ENCODE data around the gene UNC13D.
"Not testable (repeated sequence)": the region's sequence is repeated elsewhere in the genome, so short reads cannot be mapped to it uniquely, and the experiment has no call there.

UNC13D gene

DNA sequence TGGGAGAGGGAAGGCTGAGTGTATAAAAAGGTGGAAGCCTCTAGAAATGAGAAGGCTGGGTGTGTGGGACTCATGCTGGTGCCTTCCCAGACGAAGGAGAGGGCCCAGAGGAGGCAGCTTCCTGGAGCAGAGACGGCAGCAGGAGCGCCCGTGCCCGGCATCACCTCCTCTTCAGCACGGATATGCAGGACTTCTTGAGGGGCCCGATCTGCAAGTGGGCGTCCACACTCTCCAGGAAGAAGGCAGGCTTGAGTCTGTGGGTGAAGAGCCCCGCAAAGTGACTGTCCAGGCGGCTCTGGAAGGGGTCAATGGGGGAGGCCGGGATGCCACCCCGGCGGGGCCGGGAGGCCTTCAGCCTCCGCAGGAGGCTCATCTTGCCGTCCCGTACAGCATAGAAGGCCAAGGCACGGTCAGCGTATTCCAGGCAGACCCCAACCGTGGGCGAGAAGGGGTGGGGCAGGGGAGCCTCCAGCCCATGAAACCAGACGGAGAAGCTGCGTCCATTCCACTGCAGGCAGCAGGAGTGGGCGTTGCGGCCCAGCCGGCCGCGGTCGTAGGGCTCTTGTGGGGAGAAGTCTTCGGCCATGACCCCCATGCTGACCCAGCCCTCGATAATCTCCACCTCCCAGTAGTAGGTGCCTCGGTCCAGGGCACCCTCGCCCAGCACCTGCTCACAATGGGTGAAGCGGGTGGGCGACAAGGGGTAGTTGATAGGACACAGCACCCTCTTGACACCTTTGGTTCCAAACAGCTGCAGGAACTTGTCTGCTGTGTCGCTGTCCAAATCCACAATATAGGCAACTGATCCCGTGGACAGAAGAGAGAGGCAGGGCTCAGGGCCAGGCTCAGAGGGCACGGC lies 30.3 kb upstream of the UNC13D start:
- no peak for DNase-seq

- no peak for DNase-seq
These were observed 29.6 kb upstream of the UNC13D start for GRCh38 chr17:75873587-75874322.

DNA sequence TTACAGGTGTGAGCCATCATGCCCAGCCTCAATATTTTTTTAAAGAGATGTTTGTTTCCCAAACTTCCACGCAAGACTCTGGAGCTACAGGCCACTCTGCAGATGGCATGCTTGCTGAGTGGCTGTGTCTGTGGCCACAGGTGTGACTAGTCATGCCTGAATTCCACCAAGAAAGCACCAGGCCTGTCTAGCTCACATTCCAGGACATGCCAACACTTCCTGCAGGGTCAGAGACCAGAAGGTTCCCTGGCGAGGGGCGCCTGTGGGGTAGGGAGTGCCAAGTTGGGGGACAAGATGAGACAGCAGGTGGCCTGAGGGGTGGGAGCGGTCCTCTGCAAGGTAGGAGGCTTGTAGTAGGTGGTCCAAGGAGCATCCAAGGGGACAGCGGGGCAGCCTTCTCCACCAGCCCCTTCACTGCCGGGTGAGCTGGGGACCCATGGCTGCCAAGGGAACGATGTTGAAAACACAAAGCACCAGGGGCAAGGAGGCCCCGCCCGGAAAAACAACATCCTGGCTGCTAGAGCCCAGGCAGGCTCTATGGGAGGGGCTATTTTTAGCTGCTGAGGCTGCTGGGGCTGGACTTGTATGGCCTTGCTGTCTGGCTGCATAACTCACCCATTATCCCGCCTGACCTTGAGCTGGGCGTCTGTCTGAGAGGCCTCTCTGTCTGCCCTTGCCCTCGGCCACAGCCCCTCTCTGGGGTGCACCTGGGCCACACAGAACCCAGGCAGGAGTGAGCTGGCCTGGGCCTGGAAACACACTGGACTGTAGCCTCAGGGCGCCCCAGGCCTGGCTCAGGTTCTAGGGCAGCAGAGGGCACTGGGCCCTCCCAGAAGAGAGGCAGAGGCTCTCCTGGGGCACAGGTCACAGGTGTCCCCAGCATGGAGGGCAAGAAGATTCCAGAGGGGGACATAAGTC lies 28.5 kb upstream of the UNC13D start:
- DNase-seq: peak; percentile 40

DNA sequence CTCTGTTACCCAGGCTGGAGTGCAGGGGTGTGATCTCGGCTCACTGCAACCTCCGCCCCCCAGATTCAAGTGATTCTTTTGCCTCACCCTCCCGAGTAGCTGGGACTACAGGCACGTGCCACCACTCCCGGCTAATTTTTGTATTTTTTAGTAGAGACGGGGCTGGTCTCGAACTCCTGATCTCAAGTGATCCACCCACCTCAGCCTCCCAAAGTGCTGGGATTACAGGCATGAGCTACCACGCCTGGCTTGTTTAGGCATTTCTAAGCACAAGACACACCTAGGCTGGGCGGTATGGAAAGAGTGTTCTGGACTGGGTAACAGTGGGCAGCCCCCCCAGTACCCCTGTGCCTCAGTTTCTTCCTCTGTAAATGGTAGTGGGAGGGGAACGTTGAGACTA lies 26.0 kb upstream of the UNC13D start:
- DNase-seq: not testable (repeated sequence)

GRCh38 chr17:75869282-75870141 lies 25.3 kb upstream of the UNC13D start:
- no peak for DNase-seq

GRCh38 chr17:75868730-75869281 lies 24.6 kb upstream of the UNC13D start:
- DNase-seq: not testable (repeated sequence)

GRCh38 chr17:75865404-75866188 lies 21.4 kb upstream of the UNC13D start:
- DNase-seq: not testable (repeated sequence)

DNA sequence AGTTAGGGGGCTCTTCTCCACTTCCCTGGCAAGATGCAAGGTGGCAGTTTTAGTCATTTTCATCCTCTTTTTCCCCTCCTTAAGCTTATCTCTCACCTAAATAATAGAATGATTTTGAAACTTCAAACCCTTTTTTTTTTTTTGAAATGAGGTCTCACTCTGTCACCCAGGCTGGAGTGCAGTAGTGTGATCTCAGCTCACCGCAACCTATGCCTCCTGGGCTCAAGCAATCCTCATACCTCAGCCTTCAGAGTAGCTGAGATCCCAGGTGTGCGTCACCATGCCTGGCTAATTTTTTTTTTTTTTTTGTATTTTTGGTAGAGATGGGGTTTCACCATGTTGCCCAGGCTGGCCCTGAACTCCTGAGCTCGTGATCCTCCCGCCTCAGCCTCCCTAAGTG lies 20.7 kb upstream of the UNC13D start:
- not testable (repeated sequence) for DNase-seq

- no peak for DNase-seq
These were observed 20.3 kb upstream of the UNC13D start for GRCh38 chr17:75864448-75864871.

DNA sequence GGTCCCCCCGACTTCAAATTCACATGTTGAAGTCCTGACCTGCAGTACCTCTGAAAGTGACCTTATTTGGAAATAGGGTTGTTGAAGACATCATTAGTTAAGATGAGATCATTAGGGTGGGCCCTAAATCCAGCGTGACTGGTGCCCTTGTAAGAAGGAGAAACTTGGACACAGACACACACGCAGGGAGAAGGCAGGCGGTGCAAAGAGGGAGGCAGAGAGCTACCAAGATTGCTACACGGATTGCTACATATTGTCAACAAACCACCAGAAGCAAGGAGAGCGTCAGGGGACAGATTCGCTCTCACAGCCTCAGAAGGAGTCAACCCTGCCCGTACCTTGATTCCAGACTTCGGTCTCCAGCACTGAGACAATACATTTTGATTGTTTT lies 17.7 kb upstream of the UNC13D start:
- no peak for DNase-seq

- DNase-seq: not testable (repeated sequence)
These were observed 15.2 kb upstream of the UNC13D start for GRCh38 chr17:75859358-75859757.

DNA sequence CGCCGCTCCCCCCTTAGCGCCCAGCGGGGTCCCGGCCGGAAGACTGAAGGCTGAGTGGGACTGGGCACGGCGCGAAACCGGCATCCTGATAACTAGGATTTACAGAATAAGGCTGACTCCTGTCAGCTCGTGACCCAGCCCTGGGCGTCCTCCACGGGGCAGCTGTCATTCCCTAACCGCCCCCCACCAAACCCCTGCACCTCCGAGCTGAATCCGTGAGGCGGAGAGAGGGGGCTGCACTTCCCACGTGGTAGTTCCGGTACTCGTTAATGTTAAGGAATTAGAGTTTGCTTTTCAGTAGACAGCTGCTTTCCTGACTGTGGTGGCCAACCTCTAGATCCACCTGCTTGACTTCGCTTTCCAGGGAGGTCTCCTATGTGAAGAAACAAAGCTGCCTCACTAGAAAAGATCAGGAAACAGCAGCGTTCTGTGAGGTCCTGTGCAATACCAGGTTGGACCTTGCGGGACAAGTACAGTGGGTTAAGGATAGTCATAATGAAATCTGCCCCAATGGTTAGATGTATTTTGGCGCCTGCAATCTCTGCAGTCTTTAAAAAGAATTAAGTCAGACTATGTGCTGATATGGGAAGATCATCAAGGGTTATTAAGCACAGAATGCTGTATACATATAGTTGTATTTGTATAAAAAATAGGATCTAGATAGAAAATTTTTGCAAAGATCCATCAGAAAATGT lies 12.0 kb upstream of the UNC13D start:
- no peak for DNase-seq

- peak; percentile 94 for DNase-seq
These were observed 11.3 kb upstream of the UNC13D start, which contains the start of gene WBP2 for GRCh38 chr17:75855310-75856061. WBP2 (minus strand) TSS chr17:75855335; CDS start chr17:75855297, 38 bp downstream.

GRCh38 chr17:75854881-75855309 lies 10.7 kb upstream of the UNC13D start:
- no peak for DNase-seq

GRCh38 chr17:75854101-75854748 lies 10.0 kb upstream of the UNC13D start:
- DNase-seq: no peak

- DNase-seq: no peak
These were observed 9.2 kb upstream of the UNC13D start for GRCh38 chr17:75853433-75853832.

DNA sequence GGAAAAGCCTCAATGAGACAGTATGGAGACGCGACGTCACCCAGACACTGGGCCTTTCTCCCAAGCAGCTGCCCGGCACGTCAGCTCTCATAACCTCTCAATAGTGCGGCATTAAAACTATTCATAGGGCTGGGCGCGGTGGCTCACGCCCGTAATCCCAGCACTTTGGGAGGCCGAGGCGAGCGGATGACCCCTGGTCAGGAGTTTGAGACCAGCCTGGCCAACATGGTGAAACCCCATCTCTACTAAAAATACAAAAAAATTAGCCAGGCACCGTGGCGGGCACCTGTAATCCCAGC lies 7.4 kb upstream of the UNC13D start:
- DNase-seq: not testable (repeated sequence)

DNA sequence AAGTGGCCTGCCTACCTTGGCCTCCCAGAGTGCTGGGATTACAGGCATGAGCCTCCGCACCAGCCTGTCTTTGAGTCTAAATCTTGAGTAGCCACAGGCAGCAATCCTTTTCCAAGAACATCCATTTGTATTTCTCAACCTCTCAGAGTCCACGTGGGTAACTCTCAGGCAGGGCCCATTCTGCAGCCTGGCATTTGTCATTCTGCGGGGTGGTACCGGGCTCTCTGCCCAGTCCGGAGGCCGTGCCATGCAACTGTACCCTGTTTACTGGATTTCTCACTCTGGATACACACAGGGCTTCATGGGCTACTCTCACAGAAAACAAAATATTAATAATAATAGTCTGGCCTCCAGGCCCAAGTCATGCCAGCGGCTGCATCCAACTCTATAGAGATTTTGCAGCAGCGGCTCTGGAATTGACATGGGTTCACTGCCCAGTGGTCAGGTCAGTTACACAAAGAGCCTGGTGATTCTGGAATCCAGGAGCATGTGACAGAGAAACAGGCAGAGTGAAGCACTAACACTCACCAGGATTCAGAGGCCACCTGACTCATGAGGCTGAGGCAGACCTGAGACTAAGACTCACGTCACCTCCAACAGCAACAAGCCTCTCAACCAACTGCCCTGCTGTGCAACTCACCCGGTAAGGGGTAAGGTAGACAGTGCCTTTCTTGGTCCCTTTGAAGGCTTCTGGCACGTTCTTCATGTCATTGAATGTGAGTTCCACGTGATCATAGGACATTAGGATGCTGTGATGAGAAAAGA lies 6.9 kb upstream of the UNC13D start:
- DNase-seq: no peak
